ENCODE results near the gene RTL1.

- no peak for TF ChIP-seq CTCF (IDR thresholded peaks at IDR 0.05; ENCODE audit: low read length)
- TF ChIP-seq EZH2 (optimal IDR thresholded peaks at IDR 0.05; ENCODE audit: low read depth, low read length), result no peak
- no peak for TF ChIP-seq EZH2phosphoT487 (IDR thresholded peaks at IDR 0.05; ENCODE audit: low read length)
Measured at GRCh38 chr14:100882026-100882967, 21.2 kb downstream of the RTL1 start.
